T-helper 17 cell (primary cell): ENCODE results near the gene TRIM32. TPM values are rescaled to one million over a fixed set of nuclear protein-coding genes. Genes with fewer than 3 reads are reported as not detected.

Experiments
- ATAC-seq: fragments of 150-1000 bp; cut with Tn5 transposase; 2 replicates; pipeline ENCODE4 v1.10.0; 2021; ENCODE audit warnings: mild to moderate bottlenecking, moderate library complexity
- DNase-seq, 3 donors: peaks; one replicate each; pipeline versions ENCODE4 v3.0.0 to v3.0.0-alpha.2; 2020 to 2021
- H3K9me3 ChIP-seq: one replicate; pipeline ENCODE4 v1.7.0; 2013; ENCODE audit warnings: low read length, mild to moderate bottlenecking; ENCODE audit not compliant: control insufficient read depth, poor library complexity, severe bottlenecking
- H3K27ac Mint-ChIP-seq: one replicate; pipeline ENCODE4 v1.8.0; 2022; ENCODE audit warnings: mild to moderate bottlenecking, moderate library complexity, mixed read lengths
- H3K27me3 Mint-ChIP-seq: one replicate; pipeline ENCODE4 v1.8.0; 2022; ENCODE audit warnings: mixed read lengths
- H3K36me3 Mint-ChIP-seq: one replicate; pipeline ENCODE4 v1.8.0; 2022; ENCODE audit warnings: low read depth, mixed read lengths
- H3K4me1 Mint-ChIP-seq: one replicate; pipeline ENCODE4 v1.8.0; 2022; ENCODE audit warnings: mild to moderate bottlenecking, mixed read lengths
- H3K4me3 Mint-ChIP-seq: one replicate; pipeline ENCODE4 v1.8.0; 2022; ENCODE audit warnings: mild to moderate bottlenecking, moderate library complexity, mixed read lengths
- total RNA-seq, 4 donors: library from RNA in 2 of 4; stranded (reverse) in 2 of 4; gene quantifications; one replicate each; pipeline ENCODE4 v1.2.3 and lab custom pipeline; 2022 to 2026

TRIM32 gene
- total RNA-seq, 2 donors from 2014 or later = 8.6 to 10.8 TPM

- peaks cover 3% of the 10 kb centered on the region for H3K36me3 Mint-ChIP-seq
- no peaks in the 10 kb centered on the region for H3K9me3 ChIP-seq
- H3K4me1 Mint-ChIP-seq = peaks cover 5% of the 10 kb centered on the region
- ATAC-seq (no peak), DNase-seq (no peak)
- no peak overlapping the region for H3K27ac Mint-ChIP-seq
- no peak overlapping the region for H3K4me3 Mint-ChIP-seq
- no peaks in the 10 kb centered on the region for H3K27me3 Mint-ChIP-seq
Measured at GRCh38 chr9:116721944-116722343, 34.8 kb downstream of the TRIM32 start.

GRCh38 chr9:116724123-116724522 lies 37.0 kb downstream of the TRIM32 start:
- no peak overlapping the region for H3K4me3 Mint-ChIP-seq
- H3K4me1 Mint-ChIP-seq = peaks cover 2% of the 10 kb centered on the region
- ATAC-seq (no peak), DNase-seq (no peak)
- H3K9me3 ChIP-seq = no peaks in the 10 kb centered on the region
- H3K27me3 Mint-ChIP-seq = peaks cover 11% of the 10 kb centered on the region
- H3K36me3 Mint-ChIP-seq = no peaks in the 10 kb centered on the region
- H3K27ac Mint-ChIP-seq = no peak overlapping the region

GRCh38 chr9:116726602-116727001 lies 39.5 kb downstream of the TRIM32 start:
- H3K9me3 ChIP-seq = no peaks in the 10 kb centered on the region
- H3K4me1 Mint-ChIP-seq = peaks cover 2% of the 10 kb centered on the region
- H3K27ac Mint-ChIP-seq = no peak overlapping the region
- no peak for ATAC-seq
- no peaks in the 10 kb centered on the region for H3K36me3 Mint-ChIP-seq
- H3K27me3 Mint-ChIP-seq = peaks cover 12% of the 10 kb centered on the region
- H3K4me3 Mint-ChIP-seq = no peak overlapping the region
- DNase-seq = no peak

GRCh38 chr9:116733010-116733641 lies 46.0 kb downstream of the TRIM32 start:
- no peak overlapping the region for H3K27ac Mint-ChIP-seq
- H3K4me3 Mint-ChIP-seq = no peak overlapping the region
- ATAC-seq (no peak), DNase-seq (no peak)
- H3K27me3 Mint-ChIP-seq = peaks cover 26% of the 10 kb centered on the region
- H3K36me3 Mint-ChIP-seq = peaks cover 2% of the 10 kb centered on the region
- H3K9me3 ChIP-seq = no peaks in the 10 kb centered on the region
- H3K4me1 Mint-ChIP-seq = peaks cover 2% of the 10 kb centered on the region

- ATAC-seq = no peak
- H3K9me3 ChIP-seq = no peaks in the 10 kb centered on the region
- H3K27ac Mint-ChIP-seq = peak overlapping the region; percentile 77
Measured at GRCh38 chr9:116736399-116737151, 49.5 kb downstream of the TRIM32 start.

GRCh38 chr9:116737152-116737546 lies 50.0 kb downstream of the TRIM32 start:
- ATAC-seq = no peak

More at GRCh38 chr9:116736399-116737151, 49.5 kb downstream of the TRIM32 start:
- H3K4me3 Mint-ChIP-seq = no peak overlapping the region
- H3K4me1 Mint-ChIP-seq = peaks cover 2% of the 10 kb centered on the region
- peaks cover 2% of the 10 kb centered on the region for H3K36me3 Mint-ChIP-seq
- peaks cover 26% of the 10 kb centered on the region for H3K27me3 Mint-ChIP-seq
- no peak for DNase-seq

GRCh38 chr9:116741086-116741740 lies 54.1 kb downstream of the TRIM32 start:
- ATAC-seq (no peak), DNase-seq (no peak)
- H3K4me3 Mint-ChIP-seq = no peak overlapping the region
- H3K9me3 ChIP-seq = no peaks in the 10 kb centered on the region
- peaks cover 31% of the 10 kb centered on the region for H3K27me3 Mint-ChIP-seq
- no peaks in the 10 kb centered on the region for H3K36me3 Mint-ChIP-seq
- H3K27ac Mint-ChIP-seq = no peak overlapping the region
- H3K4me1 Mint-ChIP-seq = no peaks in the 10 kb centered on the region

More at GRCh38 chr9:116737152-116737546, 50.0 kb downstream of the TRIM32 start:
- H3K4me3 Mint-ChIP-seq = no peak overlapping the region
- H3K27ac Mint-ChIP-seq = peak overlapping the region; percentile 77
- H3K4me1 Mint-ChIP-seq = peaks cover 2% of the 10 kb centered on the region
- peaks cover 30% of the 10 kb centered on the region for H3K27me3 Mint-ChIP-seq
- peaks cover 2% of the 10 kb centered on the region for H3K36me3 Mint-ChIP-seq
- DNase-seq = peak; percentile 22 to 35 (median 22)
- H3K9me3 ChIP-seq = no peaks in the 10 kb centered on the region

GRCh38 chr9:116741742-116742141 lies 54.6 kb downstream of the TRIM32 start:
- H3K9me3 ChIP-seq = no peaks in the 10 kb centered on the region
- no peaks in the 10 kb centered on the region for H3K36me3 Mint-ChIP-seq
- no peaks in the 10 kb centered on the region for H3K4me1 Mint-ChIP-seq
- H3K27me3 Mint-ChIP-seq = peaks cover 26% of the 10 kb centered on the region
- H3K4me3 Mint-ChIP-seq = no peak overlapping the region
- no peak overlapping the region for H3K27ac Mint-ChIP-seq
- DNase-seq (no peak), ATAC-seq (no peak)

- DNase-seq = no peak
- ATAC-seq = no peak
- H3K4me3 Mint-ChIP-seq = no peak overlapping the region
- peaks cover 4% of the 10 kb centered on the region for H3K4me1 Mint-ChIP-seq
- H3K9me3 ChIP-seq = no peaks in the 10 kb centered on the region
- no peak overlapping the region for H3K27ac Mint-ChIP-seq
- H3K27me3 Mint-ChIP-seq = peaks cover 35% of the 10 kb centered on the region
- peaks cover 2% of the 10 kb centered on the region for H3K36me3 Mint-ChIP-seq
Measured at GRCh38 chr9:116749176-116749575, 62.1 kb downstream of the TRIM32 start.

GRCh38 chr9:116749772-116750171 lies 62.7 kb downstream of the TRIM32 start:
- Mint-ChIP-seq H3K4me1 (peaks cover 4% of the 10 kb centered on the region), H3K4me3 (no peak overlapping the region), H3K36me3 (peaks cover 2% of the 10 kb centered on the region), H3K27ac (no peak overlapping the region), H3K27me3 (peaks cover 31% of the 10 kb centered on the region)
- H3K9me3 ChIP-seq = no peaks in the 10 kb centered on the region
- DNase-seq (no peak), ATAC-seq (no peak)

GRCh38 chr9:116750510-116750909 lies 63.4 kb downstream of the TRIM32 start:
- Mint-ChIP-seq H3K4me3 (no peak overlapping the region), H3K36me3 (peaks cover 2% of the 10 kb centered on the region), H3K27me3 (peaks cover 31% of the 10 kb centered on the region), H3K27ac (no peak overlapping the region), H3K4me1 (peaks cover 4% of the 10 kb centered on the region)
- DNase-seq (no peak), ATAC-seq (no peak)
- no peaks in the 10 kb centered on the region for H3K9me3 ChIP-seq
